Ovary (tissue), 9 donors: ENCODE data around the gene NPRL2. TPM values are rescaled to one million over a fixed set of nuclear protein-coding genes. Genes with fewer than 3 reads are reported as not detected.

Experiments used
- DNase-seq, 5 donors: peaks; one replicate each; pipeline ENCODE4 v3.0.0-alpha.2; 2019 to 2020
- H3K27ac ChIP-seq, 2 donors: fragments of 200-600 bp; one replicate each; pipeline versions ENCODE4 v1.5.1 to v1.8.0; 2019 to 2022
- H3K27me3 ChIP-seq: fragments of 200-600 bp; one replicate; pipeline ENCODE4 v1.8.0; 2022
- H3K36me3 ChIP-seq: fragments of 200-600 bp; sonication (generic); one replicate; pipeline ENCODE4 v1.5.1; 2019
- H3K4me1 ChIP-seq: one replicate; pipeline ENCODE4 v1.8.1; 2013; ENCODE audit warnings: mild to moderate bottlenecking, moderate library complexity; ENCODE audit not compliant: insufficient read depth
- H3K4me3 ChIP-seq: fragments of 200-600 bp; sonication (generic); one replicate; pipeline ENCODE4 v1.5.1; 2017
- H3K9me3 ChIP-seq, 2 donors: fragments of 200-600 bp in 1 of 2; sonication (generic) in 1 of 2; one replicate each; pipeline versions ENCODE4 v1.5.1 to v1.8.1; 2013 to 2019; ENCODE audit warnings: mild to moderate bottlenecking in 1 of 2, moderate library complexity in 1 of 2
- CTCF ChIP-seq, 3 donors: fragments of 450-650 bp in 2 of 3; fragments of 200-600 bp in 1 of 3; IDR thresholded peaks; one replicate each; pipeline versions ENCODE4 v1.5.1 to v1.8.0; 2016 to 2022; ENCODE audit warnings: antibody characterized with exemption in 3 of 3, mild to moderate bottlenecking in 1 of 3
- EP300 ChIP-seq: sonication (generic); formaldehyde crosslinking; IDR thresholded peaks from one replicate; pipeline ENCODE4 v1.6.1; 2017; ENCODE audit warnings: antibody characterized with exemption
- POLR2A ChIP-seq: fragments of 450-650 bp; IDR thresholded peaks from one replicate; pipeline ENCODE4 v1.6.1; 2017; ENCODE audit warnings: antibody characterized with exemption, mild to moderate bottlenecking, moderate library complexity
- WGBS, 3 donors: extraction: QIAGEN DNeasy Blood & Tissue Kit in 1 of 3; methylation state at CpG; one replicate each; pipeline versions ENCODE4 v1.1.5 to v1.1.7; 2013 to 2017; 5-methylcytosine and 5-hydroxymethylcytosine counted together
- intact Hi-C, 4 donors: fragments of 100-400 bp; cut with DNase I; formaldehyde crosslinking; loops; one replicate each; pipeline versions ENCODE4 v1.11.0 to v1.15.1; 2022 to 2023
- polyA plus RNA-seq, 2 donors: library from polyadenylated mRNA; stranded (reverse); fragments of 200-250 nt in 1 of 2; fragments of 350-450 nt in 1 of 2; fragmentation: Illumina TruSeq in 1 of 2; extraction: RNeasy Lipid Tissue Mini Kit (QIAGEN cat#74804) in 1 of 2; gene quantifications; one replicate each; pipeline ENCODE4 v1.2.3, GENCODE V29; 2013 to 2014
- total RNA-seq, 7 donors: library from RNA; depleted of rRNA in 2 of 7; stranded (reverse); fragments of >200 nt in 2 of 7; fragmentation: NEBNext Ultra II Directional in 3 of 7; extraction: Animal tissue kit (Norgen Biotek cat#: 25700) in 3 of 7; gene quantifications; one replicate each; pipeline versions ENCODE4 v1.1.0 to v1.2.4, GENCODE V29; 2016 to 2023
- donor health status: DM: no; HTN: no; CAD: no; lungs with moderate emphysema.
- donor health status: DM: no; HTN: no; CAD: no.
- donor health status: Bipolar disorder and iron deficiency.
- donor health status: DM: yes; HTN: yes; CAD: no.
- donor health status: DM: no; HTN: no; CAD: no.
- donor health status: DM: yes; HTN: yes; CAD: no.

Gene NPRL2
- total and polyA plus RNA-seq, 9 donors: 19.4 to 26.3 (median 21.9) TPM

GRCh38 chr3:50392101-50392715, 41.6 kb upstream of the NPRL2 start:
- no peaks in the 10 kb centered on the region for H3K36me3 ChIP-seq
- H3K27ac ChIP-seq: no peak overlapping the region
- intact Hi-C loops: no loop called here
- no peaks in the 10 kb centered on the region for H3K9me3 ChIP-seq
- no peaks in the 10 kb centered on the region for H3K27me3 ChIP-seq
- peaks cover 1% of the 10 kb centered on the region for H3K4me1 ChIP-seq
- WGBS, 3 donors: 75 to 86% (median 86%) methylated on average over 5 of the region's 5 CpGs
- DNase-seq: no peak
- H3K4me3 ChIP-seq: no peak overlapping the region
- TF ChIP-seq CTCF (IDR thresholded peaks at IDR 0.05): no peak
- TF ChIP-seq EP300: no peak
- TF ChIP-seq POLR2A: no peak

GRCh38 chr3:50390508-50391224, 40.1 kb upstream of the NPRL2 start:
- intact Hi-C loops: no loop called here
- peak in 4 of 5 donors; percentile 30 to 60 (median 48) for DNase-seq
- Histone ChIP-seq H3K27ac (no peak overlapping the region), H3K4me1 (peaks cover 1% of the 10 kb centered on the region), H3K4me3 (no peak overlapping the region), H3K36me3 (no peaks in the 10 kb centered on the region), H3K27me3 (no peaks in the 10 kb centered on the region), H3K9me3 (no peaks in the 10 kb centered on the region)
- no peak for TF ChIP-seq CTCF (IDR thresholded peaks at IDR 0.05)
- TF ChIP-seq POLR2A: no peak
- no peak for TF ChIP-seq EP300
- 58 to 63% (median 61%) methylated on average over 12 of the region's 12 CpGs for WGBS, 3 donors

GRCh38 chr3:50389414-50389767, 38.8 kb upstream of the NPRL2 start:
- Histone ChIP-seq H3K36me3 (no peaks in the 10 kb centered on the region), H3K9me3 (no peaks in the 10 kb centered on the region), H3K27ac (no peak overlapping the region), H3K4me3 (no peak overlapping the region), H3K27me3 (no peaks in the 10 kb centered on the region), H3K4me1 (peaks cover 1% of the 10 kb centered on the region)
- TF ChIP-seq EP300 (no peak), CTCF (IDR thresholded peaks at IDR 0.05) (no peak), POLR2A (no peak)
- no peak for DNase-seq
- 84 to 93% (median 87%) methylated on average over 6 of the region's 6 CpGs for WGBS, 3 donors
- intact Hi-C loops: no loop called here

GRCh38 chr3:50388720-50389413, 38.3 kb upstream of the NPRL2 start:
- H3K4me3 ChIP-seq: no peak overlapping the region
- H3K4me1 ChIP-seq: peaks cover 1% of the 10 kb centered on the region
- H3K27ac ChIP-seq: no peak overlapping the region
- TF ChIP-seq CTCF (IDR thresholded peaks at IDR 0.05) (no peak), POLR2A (no peak), EP300 (no peak)
- H3K27me3 ChIP-seq: no peaks in the 10 kb centered on the region
- intact Hi-C loops: no loop called here
- no peaks in the 10 kb centered on the region for H3K9me3 ChIP-seq
- H3K36me3 ChIP-seq: no peaks in the 10 kb centered on the region
- 82 to 87% (median 86%) methylated on average over 22 of the region's 22 CpGs for WGBS, 3 donors
- DNase-seq: no peak
